ENCODE data around the gene AFDN.

AFDN gene

GRCh38 chr6:167781868-167782267 lies 44.8 kb upstream of the AFDN start:
- TF ChIP-seq, protein P1, sequence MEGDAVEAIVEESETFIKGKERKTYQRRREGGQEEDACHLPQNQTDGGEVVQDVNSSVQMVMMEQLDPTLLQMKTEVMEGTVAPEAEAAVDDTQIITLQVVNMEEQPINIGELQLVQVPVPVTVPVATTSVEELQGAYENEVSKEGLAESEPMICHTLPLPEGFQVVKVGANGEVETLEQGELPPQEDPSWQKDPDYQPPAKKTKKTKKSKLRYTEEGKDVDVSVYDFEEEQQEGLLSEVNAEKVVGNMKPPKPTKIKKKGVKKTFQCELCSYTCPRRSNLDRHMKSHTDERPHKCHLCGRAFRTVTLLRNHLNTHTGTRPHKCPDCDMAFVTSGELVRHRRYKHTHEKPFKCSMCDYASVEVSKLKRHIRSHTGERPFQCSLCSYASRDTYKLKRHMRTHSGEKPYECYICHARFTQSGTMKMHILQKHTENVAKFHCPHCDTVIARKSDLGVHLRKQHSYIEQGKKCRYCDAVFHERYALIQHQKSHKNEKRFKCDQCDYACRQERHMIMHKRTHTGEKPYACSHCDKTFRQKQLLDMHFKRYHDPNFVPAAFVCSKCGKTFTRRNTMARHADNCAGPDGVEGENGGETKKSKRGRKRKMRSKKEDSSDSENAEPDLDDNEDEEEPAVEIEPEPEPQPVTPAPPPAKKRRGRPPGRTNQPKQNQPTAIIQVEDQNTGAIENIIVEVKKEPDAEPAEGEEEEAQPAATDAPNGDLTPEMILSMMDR (IDR thresholded peaks at IDR 0.05) = no peak

DNA sequence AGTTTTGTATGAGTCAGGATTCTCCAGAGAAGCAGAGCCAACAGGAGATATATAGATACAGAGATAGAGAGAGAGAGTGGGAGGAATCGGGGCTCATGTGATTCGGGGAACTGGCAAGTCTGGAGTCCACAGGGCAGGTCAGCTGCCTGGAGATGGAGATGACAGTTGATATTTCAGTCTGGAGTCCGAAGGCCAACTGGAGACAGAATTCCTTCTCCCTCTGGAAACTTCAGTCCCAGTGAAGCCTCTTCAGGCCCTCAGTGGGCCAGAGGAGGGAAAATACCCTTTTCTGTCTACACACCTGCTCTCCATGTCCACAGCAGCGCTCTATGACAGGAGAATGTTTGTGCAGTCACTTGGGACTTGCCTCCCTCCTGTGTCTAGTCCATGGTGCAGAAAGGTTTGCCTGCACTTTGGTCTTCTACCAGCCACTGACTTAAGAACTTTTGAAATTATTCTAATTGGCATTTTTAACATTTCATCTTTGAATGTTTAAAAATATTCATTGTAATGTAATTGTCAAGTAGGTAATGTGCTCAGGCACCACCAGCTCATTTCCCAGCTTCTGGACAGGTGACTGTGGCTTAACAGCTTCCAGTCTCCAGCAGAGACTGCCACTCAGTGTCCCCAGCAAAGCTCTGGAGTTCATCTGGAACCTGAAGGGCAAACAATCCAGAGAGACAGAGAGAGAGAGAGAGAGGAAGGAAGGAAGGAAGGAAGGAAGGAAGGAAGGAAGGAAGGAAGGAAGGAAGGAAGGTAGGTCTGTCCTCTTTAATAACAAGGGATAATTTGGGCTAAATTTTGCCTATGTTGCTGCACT lies 43.8 kb upstream of the AFDN start:
- TF ChIP-seq, protein P1 (IDR thresholded peaks at IDR 0.05) = no peak

GRCh38 chr6:167786853-167787675 lies 39.6 kb upstream of the AFDN start:
- TF ChIP-seq, protein P1 (IDR thresholded peaks at IDR 0.05) = no peak

DNA sequence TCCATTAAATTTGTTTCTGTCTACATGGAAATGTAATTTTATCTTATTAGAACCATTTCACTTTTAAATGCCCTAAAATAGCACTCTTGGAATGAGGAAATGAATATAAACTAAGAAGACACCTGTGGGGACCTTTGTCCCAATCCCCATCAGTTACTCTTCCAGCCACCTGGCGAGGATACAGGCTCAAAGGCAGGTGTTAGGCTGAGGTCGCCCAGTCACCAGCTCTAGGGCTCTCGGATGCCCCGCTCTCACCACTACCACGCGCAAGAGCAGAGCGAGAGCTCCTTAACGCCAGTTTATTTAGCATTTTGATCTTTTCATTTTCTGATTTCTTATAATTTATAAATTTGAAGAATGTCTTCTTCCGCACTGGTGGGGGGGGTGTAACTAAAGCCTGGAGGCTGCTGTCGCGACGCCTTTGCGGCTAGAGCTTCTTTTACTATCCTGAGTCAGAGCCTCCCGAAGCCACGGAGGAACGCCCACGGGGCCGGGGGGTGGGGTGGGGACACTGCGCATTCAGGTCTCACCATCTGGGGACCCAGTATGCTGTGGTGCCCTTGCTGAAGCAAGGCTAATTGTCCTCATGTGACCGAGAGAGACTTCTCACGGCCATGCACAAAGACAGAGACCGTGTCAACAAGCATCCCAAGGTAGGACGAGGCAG lies 38.7 kb upstream of the AFDN start:
- TF ChIP-seq, protein P1 (IDR thresholded peaks at IDR 0.05) = no peak

GRCh38 chr6:167788563-167788903 lies 38.2 kb upstream of the AFDN start:
- TF ChIP-seq, protein P1 (IDR thresholded peaks at IDR 0.05) = no peak

- TF ChIP-seq, protein P1 (IDR thresholded peaks at IDR 0.05) = no peak
Observed at GRCh38 chr6:167789358-167789757, 37.4 kb upstream of the AFDN start.

DNA sequence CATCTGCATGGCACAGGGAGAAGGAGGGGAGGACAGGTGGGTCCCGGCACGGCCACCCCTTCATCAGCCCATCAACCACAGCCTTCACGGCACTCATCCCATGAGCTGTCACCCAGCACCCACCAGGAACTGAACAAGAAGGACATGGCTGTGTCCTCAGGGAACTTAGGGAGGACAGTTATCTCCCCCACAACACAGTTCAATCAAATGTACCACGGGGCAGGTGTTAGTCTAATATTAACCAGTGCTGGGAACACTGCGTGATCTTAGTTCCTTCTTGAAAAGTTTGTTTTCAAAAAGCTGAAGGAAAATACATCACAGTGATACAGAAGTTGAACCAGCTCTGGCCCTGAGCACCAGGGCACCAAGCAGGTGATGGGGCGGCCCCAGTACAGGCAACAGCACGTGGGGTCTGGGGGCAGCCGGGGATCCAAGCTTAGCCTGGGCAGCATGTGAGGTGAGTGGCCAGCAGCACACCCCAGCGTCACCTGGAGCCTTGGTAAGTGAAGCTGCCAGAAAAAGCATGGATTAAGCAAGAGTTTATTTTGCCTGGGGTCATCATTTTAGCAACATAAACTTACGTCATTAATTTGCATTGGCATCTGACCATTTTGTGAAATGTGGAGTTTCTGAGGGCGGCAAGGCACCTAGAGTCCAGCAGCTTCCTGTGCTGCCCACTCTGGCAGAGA lies 35.5 kb upstream of the AFDN start:
- TF ChIP-seq, protein P1 (IDR thresholded peaks at IDR 0.05) = no peak

All from LNCAP (cell line).